Measurements from ENCODE around the gene PLK5. TPM values are rescaled to one million over a fixed set of nuclear protein-coding genes. Genes with fewer than 3 reads are reported as not detected.

PLK5 gene
- total and polyA plus RNA-seq, 2 donors from 2014 or later: not detected

DNA sequence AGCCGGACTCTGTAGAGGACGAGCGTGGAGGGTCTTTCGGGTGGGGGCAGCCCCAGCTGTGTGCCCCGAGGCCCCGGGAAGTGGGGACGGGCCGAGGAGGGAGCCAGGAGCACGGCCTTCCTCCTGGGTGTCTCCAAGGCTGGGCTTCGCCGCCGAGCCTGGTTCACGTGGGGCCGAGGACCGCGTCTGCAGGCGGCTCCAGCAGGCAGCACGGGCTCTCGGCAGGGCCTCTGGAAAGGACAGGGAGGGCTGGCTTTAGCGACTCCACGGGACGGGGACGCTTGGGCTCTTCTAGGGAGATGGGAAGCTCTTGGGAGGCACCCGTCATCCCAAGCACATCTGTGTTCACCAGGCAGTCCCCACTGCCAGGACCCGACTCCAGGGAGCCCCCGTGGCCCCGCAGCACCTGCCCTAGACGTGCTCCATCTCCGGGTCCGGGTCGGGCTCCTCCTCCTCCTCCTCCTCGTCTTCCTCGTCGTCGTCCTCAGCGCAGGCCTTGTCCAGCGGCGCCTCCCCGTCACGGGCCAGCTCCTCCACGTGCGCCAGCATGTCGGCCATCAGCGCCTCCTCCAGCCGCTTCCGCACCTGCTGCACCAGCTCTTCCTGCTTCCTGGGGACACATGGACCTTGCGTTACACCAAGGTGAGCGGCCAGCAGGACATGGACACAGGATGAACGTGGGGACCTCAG lies 54.2 kb downstream of the PLK5 start:
- no peak overlapping the region for H3K9ac ChIP-seq (ENCODE audit: low read length in 3 of 3)
- peaks cover 0 to 9% (median 0%) of the 10 kb centered on the region in 3 donors for H3K36me3 ChIP-seq (ENCODE audit: control insufficient read depth in 2 of 3, insufficient read depth in 3 of 3, low read length in 3 of 3)
- no peaks in the 10 kb centered on the region for H3K4me1 ChIP-seq (ENCODE audit: control insufficient read depth in 2 of 3, insufficient read depth in 2 of 3, low read depth in 1 of 3, low read length in 3 of 3)
- TF ChIP-seq, protein P1, sequence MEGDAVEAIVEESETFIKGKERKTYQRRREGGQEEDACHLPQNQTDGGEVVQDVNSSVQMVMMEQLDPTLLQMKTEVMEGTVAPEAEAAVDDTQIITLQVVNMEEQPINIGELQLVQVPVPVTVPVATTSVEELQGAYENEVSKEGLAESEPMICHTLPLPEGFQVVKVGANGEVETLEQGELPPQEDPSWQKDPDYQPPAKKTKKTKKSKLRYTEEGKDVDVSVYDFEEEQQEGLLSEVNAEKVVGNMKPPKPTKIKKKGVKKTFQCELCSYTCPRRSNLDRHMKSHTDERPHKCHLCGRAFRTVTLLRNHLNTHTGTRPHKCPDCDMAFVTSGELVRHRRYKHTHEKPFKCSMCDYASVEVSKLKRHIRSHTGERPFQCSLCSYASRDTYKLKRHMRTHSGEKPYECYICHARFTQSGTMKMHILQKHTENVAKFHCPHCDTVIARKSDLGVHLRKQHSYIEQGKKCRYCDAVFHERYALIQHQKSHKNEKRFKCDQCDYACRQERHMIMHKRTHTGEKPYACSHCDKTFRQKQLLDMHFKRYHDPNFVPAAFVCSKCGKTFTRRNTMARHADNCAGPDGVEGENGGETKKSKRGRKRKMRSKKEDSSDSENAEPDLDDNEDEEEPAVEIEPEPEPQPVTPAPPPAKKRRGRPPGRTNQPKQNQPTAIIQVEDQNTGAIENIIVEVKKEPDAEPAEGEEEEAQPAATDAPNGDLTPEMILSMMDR (IDR thresholded peaks at IDR 0.05; ENCODE audit: borderline replicate concordance, extremely low read depth, insufficient read depth): no peak
- FAIRE-seq: no peak
- H3K9me3 ChIP-seq (ENCODE audit: control insufficient read depth in 2 of 3, insufficient read depth in 1 of 3, low read length in 3 of 3): no peaks in the 10 kb centered on the region
- H3K27ac ChIP-seq (ENCODE audit: low read depth in 2 of 2, low read length in 2 of 2): no peak overlapping the region
- no peaks in the 10 kb centered on the region for H3K27me3 ChIP-seq (ENCODE audit: control insufficient read depth, insufficient read depth, low read length)
- no peak for DNase-seq
- no peak overlapping the region for H3K4me3 ChIP-seq (ENCODE audit: low read length in 3 of 3)
- intact Hi-C loops (cut with DNase I): no loop called here

DNA sequence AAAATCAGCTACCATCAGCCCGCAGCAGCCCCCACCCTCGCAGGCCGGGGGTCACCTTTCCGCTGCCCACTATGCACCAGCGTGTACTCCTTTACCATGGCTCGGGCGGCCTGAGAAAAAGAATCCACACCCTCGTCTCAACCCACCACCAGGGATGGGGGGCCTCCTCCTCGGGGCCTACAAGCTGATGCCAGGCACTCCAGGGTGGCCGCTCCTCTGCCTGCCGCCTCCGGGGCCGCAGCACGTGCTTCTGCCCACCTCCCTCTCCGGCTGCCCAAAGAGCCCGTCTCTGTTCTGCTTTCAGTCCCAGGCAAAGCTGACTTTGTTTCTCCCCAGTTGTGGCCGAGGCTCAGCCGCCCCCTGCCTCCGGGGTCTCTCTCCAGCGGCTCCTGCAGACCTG lies 55.3 kb downstream of the PLK5 start:
- no peaks in the 10 kb centered on the region for H3K4me1 ChIP-seq (ENCODE audit: control insufficient read depth in 2 of 3, insufficient read depth in 2 of 3, low read depth in 1 of 3, low read length in 3 of 3)
- FAIRE-seq: no peak

DNA sequence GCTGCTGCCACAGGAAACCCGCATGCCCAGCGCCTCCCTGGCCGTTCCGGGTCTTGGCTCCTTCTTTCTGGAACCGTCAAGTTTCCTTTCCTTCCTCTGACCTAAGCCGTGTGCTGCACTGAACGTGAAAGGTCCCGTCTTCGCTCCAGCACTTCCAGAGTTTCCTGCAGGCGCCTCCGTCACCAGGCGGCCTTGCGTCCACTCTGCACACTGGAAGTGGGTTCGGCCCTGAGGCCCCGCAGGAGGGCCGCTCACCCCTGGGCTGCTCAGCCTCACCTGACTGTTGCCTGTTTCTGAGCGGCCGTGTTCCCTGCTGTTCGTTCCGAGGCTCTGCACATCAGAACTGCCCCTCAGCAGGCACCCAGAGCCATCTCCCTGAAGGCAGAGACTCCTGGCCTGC lies 56.5 kb downstream of the PLK5 start:
- Histone ChIP-seq H3K4me3 (ENCODE audit: low read length in 3 of 3) (no peak overlapping the region), H3K27me3 (ENCODE audit: control insufficient read depth, insufficient read depth, low read length) (no peaks in the 10 kb centered on the region), H3K36me3 (ENCODE audit: control insufficient read depth in 2 of 3, insufficient read depth in 3 of 3, low read length in 3 of 3) (peaks cover 0 to 9% (median 0%) of the 10 kb centered on the region in 3 donors), H3K27ac (ENCODE audit: low read depth in 2 of 2, low read length in 2 of 2) (no peak overlapping the region), H3K9me3 (ENCODE audit: control insufficient read depth in 2 of 3, insufficient read depth in 1 of 3, low read length in 3 of 3) (no peaks in the 10 kb centered on the region), H3K9ac (ENCODE audit: low read length in 3 of 3) (no peak overlapping the region), H3K4me1 (ENCODE audit: control insufficient read depth in 2 of 3, insufficient read depth in 2 of 3, low read depth in 1 of 3, low read length in 3 of 3) (no peaks in the 10 kb centered on the region)
- intact Hi-C loops (cut with DNase I): no loop called here
- FAIRE-seq: no peak
- no peak for DNase-seq
- TF ChIP-seq, protein P1 (IDR thresholded peaks at IDR 0.05; ENCODE audit: borderline replicate concordance, extremely low read depth, insufficient read depth): no peak

More for the DNA sequence above, 55.3 kb downstream of the PLK5 start:
- Histone ChIP-seq H3K27ac (ENCODE audit: low read depth in 2 of 2, low read length in 2 of 2) (no peak overlapping the region), H3K4me3 (ENCODE audit: low read length in 3 of 3) (no peak overlapping the region), H3K27me3 (ENCODE audit: control insufficient read depth, insufficient read depth, low read length) (no peaks in the 10 kb centered on the region), H3K36me3 (ENCODE audit: control insufficient read depth in 2 of 3, insufficient read depth in 3 of 3, low read length in 3 of 3) (peaks cover 0 to 9% (median 0%) of the 10 kb centered on the region in 3 donors), H3K9me3 (ENCODE audit: control insufficient read depth in 2 of 3, insufficient read depth in 1 of 3, low read length in 3 of 3) (no peaks in the 10 kb centered on the region), H3K9ac (ENCODE audit: low read length in 3 of 3) (no peak overlapping the region)
- intact Hi-C loops (cut with DNase I): no loop called here
- DNase-seq: no peak
- TF ChIP-seq, protein P1 (IDR thresholded peaks at IDR 0.05; ENCODE audit: borderline replicate concordance, extremely low read depth, insufficient read depth): no peak
